Fibroblast of upper back skin (primary cell): ENCODE results near the gene SPATS1.

ENCODE experiments used
- DNase-seq: peaks from one replicate; pipeline ENCODE4 v3.0.0-alpha.2; 2013

SPATS1 gene, protein sequence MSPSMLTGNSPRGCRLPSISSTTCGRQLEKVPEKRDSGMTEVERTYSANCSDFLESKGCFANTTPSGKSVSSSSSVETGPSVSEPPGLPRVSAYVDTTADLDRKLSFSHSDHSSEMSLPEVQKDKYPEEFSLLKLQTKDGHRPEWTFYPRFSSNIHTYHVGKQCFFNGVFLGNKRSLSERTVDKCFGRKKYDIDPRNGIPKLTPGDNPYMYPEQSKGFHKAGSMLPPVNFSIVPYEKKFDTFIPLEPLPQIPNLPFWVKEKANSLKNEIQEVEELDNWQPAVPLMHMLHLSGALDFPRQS

DNA sequence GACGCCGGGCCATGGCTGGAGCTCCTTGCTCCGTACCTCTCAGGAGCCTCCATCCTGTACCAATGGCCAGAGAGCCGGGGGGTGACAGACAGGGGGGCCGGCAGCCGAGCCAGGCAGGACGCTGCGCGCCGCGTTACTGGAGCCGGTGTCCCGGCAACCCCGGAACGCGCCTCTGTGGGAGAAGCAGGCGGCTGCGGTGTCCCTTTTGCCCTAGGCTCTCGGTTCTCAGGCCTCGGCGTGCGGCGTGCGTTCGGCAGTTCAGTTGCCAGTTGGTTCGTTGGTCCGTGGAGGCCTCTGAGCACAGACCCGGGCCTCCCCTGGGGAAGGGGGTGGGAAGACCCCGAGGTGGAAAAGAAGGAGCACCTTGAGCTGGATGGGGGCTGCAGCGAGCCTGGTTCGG is at the start of gene SPATS1:
SPATS1 (plus strand) TSS at position 162 of the 400 bp plus-strand sequence. CDS start 446 bp downstream, outside the sequence.
- DNase-seq, result no peak

DNA sequence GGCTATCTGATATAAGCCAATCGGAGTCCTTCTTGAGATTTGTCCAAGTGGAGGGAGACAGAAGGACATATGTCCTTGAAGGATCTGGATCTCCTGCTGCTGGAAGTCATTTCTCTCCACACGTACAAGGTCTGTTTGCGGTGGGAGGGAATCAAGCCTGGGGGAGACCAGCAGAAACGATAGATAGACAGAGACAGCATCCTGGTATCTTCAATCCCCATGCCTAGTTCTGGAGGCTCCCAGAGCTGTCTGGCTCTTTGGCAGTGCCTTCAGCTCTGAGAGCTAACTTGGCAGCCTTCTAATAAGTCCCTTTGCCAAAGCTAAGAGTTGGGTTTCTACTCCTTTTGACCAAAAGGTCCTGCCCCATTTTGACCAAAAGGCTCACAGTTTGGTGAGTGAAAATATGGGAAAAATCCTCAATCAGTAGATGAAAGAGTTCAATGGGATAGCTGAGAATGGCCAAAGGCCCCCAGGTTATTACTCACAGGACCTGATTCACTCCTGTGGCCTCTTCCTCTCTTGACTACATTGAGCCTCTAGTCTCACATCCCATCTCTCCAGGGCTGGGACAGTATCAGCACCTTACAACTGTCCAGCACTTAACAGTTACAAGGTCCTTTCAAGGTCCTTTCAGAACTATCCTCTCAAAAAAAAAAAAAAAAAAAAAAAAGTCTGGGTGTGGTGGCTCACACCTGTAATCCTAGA is 49.6 kb upstream of the SPATS1 start:
- DNase-seq, result no peak

DNA sequence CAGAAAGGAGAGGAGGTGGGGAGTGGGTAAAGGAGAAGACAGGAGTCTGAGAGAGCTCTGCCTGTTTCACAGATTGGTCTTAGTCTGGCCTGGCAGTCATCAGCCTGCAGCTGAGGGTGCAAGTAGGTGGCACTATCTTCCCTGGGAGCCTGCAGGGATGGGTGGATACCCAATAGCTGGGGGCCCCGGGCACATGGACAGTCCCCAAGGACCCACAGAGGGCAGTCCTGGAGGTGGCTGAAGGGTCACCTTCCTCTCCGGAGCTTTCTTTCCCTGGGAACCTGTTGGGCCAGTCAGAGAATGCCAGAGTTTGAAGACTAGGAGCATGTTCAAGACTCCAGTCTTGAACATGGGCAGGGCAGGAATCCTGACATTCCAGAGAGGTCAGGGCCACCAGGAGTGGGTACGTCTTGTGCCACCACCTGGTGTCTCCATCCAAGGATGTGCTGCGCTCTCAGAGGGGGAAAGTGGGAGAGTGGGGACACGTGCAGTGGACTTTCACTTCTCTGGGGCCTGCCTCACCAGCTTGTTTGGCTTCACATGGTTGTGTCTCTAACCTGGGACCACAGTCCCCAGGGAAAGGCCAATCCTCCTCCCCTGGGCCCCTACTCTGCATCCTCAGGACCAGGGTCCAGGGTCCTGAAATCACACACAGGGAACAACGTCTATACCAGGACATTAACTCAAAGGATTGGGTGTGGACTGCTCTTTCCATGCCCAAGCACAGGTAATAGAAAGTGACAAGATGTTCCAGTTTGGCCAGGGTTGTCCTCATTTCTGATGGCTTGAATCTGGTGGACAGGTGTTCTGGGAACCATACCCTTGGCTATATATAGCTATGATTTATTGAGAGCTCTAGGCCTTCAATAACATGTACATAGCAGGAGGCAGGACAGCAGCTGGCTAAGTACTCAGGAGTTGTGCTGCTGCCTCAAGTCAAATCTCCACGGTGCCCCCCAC is 47.3 kb upstream of the SPATS1 start:
- no peak for DNase-seq

- DNase-seq, result peak; percentile 16
These were observed 45.1 kb upstream of the SPATS1 start for GRCh38 chr6:44297063-44298038.

GRCh38 chr6:44298055-44298803 is 44.2 kb upstream of the SPATS1 start:
- DNase-seq, result no peak

- DNase-seq, result no peak
These were observed 43.6 kb upstream of the SPATS1 start for GRCh38 chr6:44298864-44299263.

GRCh38 chr6:44300292-44300823 is 42.1 kb upstream of the SPATS1 start:
- no peak for DNase-seq

DNA sequence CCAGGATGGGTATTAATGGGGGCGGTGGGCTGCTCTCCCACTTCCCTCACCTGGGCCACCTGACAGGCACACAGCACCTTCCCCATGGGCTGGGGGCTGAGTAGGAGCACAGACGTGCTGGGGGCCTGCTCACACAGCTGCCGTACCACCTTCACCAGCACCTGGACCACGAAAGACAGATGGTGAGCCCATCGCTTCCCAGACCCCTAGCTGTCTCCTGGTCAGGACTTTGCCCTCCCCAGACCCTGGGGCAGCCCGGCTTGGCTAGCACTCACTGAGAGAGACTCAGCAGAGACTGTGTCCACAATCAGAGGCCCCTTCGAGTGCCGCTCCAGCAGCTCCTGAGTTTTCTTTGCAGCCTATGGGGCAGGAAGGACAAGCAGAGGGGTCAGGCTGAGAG is 41.3 kb upstream of the SPATS1 start:
- no peak for DNase-seq

GRCh38 chr6:44301782-44302564 is 40.5 kb upstream of the SPATS1 start:
- DNase-seq, result no peak

GRCh38 chr6:44302856-44303255 is 39.6 kb upstream of the SPATS1 start:
- DNase-seq, result no peak

DNA sequence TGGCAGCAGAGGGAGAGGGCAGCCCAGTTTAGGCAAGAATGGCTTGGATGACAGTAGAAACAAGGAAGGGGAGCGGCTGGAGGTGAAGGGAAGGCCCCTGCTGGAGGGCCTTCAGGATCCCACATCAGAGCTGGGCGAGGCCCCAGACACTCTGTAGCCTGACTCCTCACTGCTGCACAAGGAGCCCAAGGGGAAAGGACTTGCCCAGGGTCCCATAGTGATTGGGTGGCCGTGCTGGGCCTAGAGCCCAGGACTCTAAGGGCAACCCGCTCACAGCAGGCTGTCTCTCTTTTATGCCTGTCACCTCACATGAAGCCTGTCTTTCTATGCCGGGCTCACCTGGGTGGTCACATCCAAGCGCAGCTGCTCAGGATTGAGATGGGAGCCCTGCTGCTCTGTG is 38.6 kb upstream of the SPATS1 start:
- DNase-seq, result no peak

DNA sequence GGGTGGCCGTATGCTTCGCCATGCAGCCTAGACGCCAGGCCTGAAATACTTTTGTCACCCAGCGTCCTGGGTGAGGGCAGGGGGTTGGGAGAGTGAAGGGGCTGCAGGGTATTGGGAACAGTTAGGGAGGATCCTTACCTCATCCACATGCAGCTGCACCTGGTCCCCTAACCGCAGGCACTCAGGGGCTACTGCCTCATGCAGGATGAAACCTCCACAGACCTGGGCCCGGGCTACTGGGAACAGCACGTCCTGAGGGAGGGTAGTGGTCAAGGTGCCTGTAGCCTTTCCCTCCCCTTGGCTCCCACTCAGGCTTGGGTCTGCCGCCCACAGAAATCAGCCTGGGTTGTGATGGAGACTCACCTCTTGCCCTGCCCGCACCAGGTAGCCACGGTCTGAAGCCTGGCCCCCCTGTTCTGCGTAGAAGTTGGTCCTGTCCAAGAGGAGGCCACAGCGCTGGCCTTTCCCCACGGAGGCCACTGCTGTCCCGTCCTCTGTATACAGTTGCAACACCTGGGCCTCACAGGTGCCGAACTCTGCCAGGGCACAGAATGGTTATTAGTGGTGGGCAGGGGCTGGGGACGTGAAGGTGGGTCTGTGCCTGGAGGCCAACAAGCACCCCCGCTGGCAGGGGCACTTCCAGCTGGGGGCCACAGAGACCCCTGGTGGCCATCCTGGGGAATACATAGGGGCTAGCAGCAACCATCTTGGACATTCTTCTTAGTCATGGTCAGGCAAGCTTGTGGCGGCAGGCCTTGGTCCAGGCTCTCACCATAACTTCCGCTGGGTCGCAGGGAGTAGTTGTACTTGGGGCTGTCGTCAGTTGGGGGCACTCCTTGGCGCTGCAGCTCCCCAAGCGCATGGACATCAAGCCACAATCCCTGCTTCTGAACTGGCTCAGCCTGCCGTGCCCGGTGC is 37.9 kb upstream of the SPATS1 start:
- DNase-seq, result peak; percentile 33

- DNase-seq, result no peak
These were observed 37.2 kb upstream of the SPATS1 start for GRCh38 chr6:44305200-44305725.

DNA sequence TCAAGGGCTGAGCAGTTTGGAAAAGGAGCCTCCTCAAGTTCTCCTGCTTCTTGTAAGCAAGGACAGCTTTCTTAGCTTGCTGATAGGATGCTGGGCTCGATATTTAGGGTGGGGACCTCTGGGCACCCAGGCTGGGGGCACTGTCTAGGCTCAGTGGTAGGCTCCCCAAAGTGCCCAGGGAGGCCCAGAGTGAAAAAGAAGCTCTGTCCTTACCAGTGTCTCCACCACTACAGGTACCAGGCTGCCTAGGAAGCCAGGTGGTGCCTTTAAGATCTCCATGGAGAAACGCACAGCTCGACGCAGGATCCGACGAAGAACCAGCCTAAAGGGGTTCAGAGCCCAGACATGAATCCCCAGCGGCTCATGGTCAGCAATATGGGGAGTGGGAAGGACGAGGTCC is 35.7 kb upstream of the SPATS1 start:
- DNase-seq, result no peak

DNA sequence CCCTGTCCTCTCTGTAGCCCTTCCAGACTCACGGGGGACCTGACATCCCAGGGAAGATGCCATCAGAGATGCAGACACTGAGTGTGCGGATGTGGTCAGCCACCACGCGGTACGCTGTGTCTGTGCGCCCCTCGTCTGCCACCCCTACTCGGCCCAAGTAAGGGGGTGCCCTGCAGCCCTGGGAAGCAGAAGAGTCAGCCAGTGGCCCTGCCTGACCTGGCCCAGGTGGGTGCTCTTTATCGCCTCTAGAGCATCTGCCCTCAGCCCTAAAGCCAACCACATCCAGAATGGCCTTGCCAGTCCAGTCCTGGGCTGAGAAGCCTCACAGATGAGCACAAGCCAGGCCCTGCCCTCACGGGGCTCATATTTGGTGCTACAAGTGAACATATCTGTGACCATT is 35.2 kb upstream of the SPATS1 start:
- no peak for DNase-seq

DNA sequence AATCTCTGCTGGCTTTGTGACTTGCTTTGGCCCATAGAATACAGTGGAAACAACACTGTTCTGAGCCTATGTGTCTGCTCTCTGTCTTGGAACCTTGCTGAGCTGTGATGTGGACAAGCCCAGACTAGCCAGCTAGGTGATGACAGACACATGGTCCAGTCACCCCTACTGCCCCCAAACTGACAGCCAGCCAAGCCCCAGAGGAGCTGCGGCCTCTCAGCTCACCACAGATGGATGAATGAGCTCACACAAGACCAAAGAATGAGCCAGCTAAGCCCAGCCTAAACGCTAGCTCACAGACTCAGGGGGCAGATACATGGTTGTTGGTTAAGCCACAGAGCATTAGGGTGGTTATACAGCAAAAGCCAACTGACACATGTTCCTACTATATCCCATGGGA is 33.4 kb upstream of the SPATS1 start:
- peak; percentile 35 for DNase-seq

- DNase-seq, result no peak
These were observed 32.8 kb upstream of the SPATS1 start for GRCh38 chr6:44309631-44310030.

DNA sequence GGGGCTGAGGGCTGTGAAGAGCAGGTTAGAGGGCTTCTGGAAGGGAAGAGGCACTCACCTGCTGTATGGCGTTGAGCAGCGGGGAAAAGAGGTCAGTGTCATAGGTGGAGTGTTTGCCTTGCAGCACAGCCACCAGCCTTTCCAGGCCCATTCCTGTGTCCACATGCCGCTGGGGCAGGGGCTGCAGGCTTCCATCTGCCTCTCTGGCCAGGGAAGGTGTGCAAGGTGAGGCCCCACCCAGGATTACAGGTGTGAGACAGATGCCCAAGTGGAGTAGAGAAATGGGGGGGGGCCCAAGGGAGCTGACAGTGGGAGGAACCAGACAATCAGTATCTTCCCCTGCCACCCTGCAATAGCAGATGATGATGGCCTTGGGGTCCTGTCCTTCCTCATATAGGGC is 32.2 kb upstream of the SPATS1 start:
- no peak for DNase-seq

DNA sequence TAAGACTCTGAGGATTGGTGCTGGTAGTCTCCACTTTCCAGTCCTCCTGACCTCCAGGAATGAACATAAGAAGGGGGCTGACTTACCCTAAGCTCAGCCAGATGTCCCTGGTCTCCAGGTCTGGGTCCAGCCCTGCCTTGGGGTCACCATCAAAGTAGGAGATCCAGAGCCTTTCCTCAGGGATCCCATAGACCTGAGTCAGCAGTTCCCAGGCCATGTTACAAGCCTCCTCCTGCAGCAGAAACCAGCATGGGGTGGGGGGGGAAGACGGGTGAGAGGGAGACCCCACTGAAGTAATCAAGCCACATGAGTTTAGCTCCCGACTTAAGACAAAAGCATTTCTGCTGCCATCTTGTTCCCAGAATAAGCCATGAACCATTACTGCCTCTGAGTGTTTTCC is 31.1 kb upstream of the SPATS1 start:
- no peak for DNase-seq
